Activated CD8-positive, alpha-beta memory T cell treated with anti-CD3 and anti-CD28 coated beads, Interleukin-2, amount 10 ng/mL, durations not matched to agents 7 days and 5 days (primary cell): ENCODE measurements around the gene MRPL34. TPM values are rescaled to one million over a fixed set of nuclear protein-coding genes. Genes with fewer than 3 reads are reported as not detected.

Source experiments
- ATAC-seq: fragments of 150-1000 bp; cut with Tn5 transposase; one replicate; pipeline ENCODE4 v1.10.0; 2021; ENCODE audit warnings: moderate library complexity
- CTCF ChIA-PET: fragments of 350-600 bp; sonication (Branson Sonifier 250); formaldehyde crosslinking; loops from one replicate; lab custom pipeline; 2021; ENCODE audit warnings: antibody characterized with exemption; lab: Charles Lee
- DNase-seq: peaks from one replicate; pipeline ENCODE4 v3.0.0-alpha.2; 2020
- H3K27ac Mint-ChIP-seq: one replicate; pipeline ENCODE4 v1.8.0; 2021; ENCODE audit warnings: mild to moderate bottlenecking, mixed read lengths
- H3K27me3 Mint-ChIP-seq: one replicate; pipeline ENCODE4 v1.8.0; 2021; ENCODE audit warnings: mixed read lengths
- H3K36me3 Mint-ChIP-seq: one replicate; pipeline ENCODE4 v1.8.0; 2021; ENCODE audit warnings: mild to moderate bottlenecking, mixed read lengths
- H3K4me1 Mint-ChIP-seq: one replicate; pipeline ENCODE4 v1.8.0; 2021; ENCODE audit warnings: mixed read lengths
- H3K4me3 Mint-ChIP-seq: one replicate; pipeline ENCODE4 v1.8.0; 2021; ENCODE audit warnings: mild to moderate bottlenecking, moderate library complexity, mixed read lengths
- H3K9me3 Mint-ChIP-seq: one replicate; pipeline ENCODE4 v1.8.0; 2022; ENCODE audit warnings: low read depth, mixed read lengths
- total RNA-seq, 2 experiments: library from RNA; stranded (reverse); gene quantifications; one replicate each; pipeline ENCODE4 v1.2.3, GENCODE V29; 2021

The MRPL34 gene
- total RNA-seq, 2 experiments from 2014 or later = 94.7 to 115 TPM

DNA sequence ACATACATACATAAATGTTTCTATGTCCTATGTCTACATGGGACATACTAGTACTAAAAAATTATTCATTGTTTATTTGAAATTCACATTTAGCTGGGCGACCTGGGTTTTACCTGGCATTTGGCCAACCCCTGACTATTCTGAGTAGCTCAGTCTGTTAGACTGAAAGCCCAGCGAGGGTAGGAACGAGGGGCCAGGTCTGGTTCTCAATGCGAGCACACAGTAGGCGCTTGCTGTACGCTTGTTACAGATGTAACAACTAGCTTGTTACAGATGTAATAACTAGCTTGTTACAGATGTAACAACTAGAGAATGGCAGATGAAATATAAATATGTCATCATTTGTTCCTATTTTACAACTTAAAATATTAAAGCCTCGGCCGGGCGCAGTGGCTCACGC, 29.9 kb downstream of the MRPL34 start:
- Mint-ChIP-seq H3K27me3 (peaks cover 4% of the 10 kb centered on the region), H3K36me3 (peaks cover 8% of the 10 kb centered on the region), H3K4me3 (no peak overlapping the region), H3K9me3 (no peaks in the 10 kb centered on the region), H3K4me1 (peaks cover 42% of the 10 kb centered on the region), H3K27ac (no peak overlapping the region)
- CTCF ChIA-PET = interaction anchor here (0.8 to 2.8 kb wide), 14 partner anchors 9 to 160 kb away, joined by 3 to 16 read pairs (median 4); partner anchors contain the start of genes ABHD8, BABAM1, BST2 and DDA1
- ATAC-seq = no peak
- DNase-seq = no peak

DNA sequence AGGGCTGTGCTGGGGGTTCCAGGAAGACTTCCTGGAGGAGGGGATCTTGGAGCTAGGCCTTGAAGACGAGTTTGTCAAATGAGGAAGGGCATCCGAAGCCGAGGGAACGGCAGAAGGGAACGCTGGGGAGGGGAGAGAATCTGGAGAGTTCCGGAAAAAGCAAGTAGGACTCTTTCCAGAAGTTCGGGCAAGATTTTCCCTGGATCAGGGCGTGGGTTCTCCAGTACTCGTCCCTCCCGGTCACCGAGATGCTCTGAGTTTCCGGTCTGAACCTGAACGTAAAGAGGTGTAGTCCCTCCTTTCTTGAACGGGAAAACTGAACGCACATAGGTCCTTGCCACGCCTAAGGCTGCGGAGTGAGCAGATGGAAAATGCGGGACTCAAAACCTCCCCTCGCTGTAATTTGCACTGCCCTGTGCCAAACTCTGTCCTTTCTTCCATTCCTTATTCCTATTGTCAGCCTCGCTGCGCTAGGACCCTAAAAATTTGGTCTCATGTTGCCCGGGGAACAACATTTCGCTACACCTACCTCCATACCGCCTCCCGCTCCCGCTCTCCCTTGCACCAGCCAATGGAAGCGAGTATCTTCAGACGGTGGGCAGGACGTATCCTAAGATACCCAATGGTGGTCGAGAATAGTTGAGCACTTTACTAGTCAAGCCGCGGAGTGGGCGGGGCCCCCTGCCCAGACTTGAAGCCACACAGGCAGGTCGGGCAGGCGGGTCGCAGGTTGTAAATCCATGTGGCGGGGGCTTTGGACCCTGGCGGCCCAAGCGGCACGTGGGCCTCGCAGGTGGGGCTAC, 31.4 kb downstream of the MRPL34 start, which contains the start of gene GTPBP3:
TSS of gene GTPBP3 (plus strand) at position 682 of the 803 bp plus-strand sequence. CDS start at position 741, 59 bp downstream.
- DNase-seq (peak; percentile 99), ATAC-seq (peak; percentile 89)
- CTCF ChIA-PET = interaction anchor here (0.8 to 2.8 kb wide), 7 partner anchors 8 to 70 kb away, joined by 3 to 16 read pairs (median 6); partner anchors contain the start of genes BABAM1, DDA1 and MRPL34
- Mint-ChIP-seq H3K27ac (peak within 1 kb of the TSS; percentile 92), H3K9me3 (no peaks in the 10 kb centered on the region), H3K36me3 (peaks cover 8% of the 10 kb centered on the region), H3K4me1 (peaks cover 42% of the 10 kb centered on the region), H3K27me3 (no peaks in the 10 kb centered on the region), H3K4me3 (peak within 1 kb of the TSS; percentile 90)

DNA sequence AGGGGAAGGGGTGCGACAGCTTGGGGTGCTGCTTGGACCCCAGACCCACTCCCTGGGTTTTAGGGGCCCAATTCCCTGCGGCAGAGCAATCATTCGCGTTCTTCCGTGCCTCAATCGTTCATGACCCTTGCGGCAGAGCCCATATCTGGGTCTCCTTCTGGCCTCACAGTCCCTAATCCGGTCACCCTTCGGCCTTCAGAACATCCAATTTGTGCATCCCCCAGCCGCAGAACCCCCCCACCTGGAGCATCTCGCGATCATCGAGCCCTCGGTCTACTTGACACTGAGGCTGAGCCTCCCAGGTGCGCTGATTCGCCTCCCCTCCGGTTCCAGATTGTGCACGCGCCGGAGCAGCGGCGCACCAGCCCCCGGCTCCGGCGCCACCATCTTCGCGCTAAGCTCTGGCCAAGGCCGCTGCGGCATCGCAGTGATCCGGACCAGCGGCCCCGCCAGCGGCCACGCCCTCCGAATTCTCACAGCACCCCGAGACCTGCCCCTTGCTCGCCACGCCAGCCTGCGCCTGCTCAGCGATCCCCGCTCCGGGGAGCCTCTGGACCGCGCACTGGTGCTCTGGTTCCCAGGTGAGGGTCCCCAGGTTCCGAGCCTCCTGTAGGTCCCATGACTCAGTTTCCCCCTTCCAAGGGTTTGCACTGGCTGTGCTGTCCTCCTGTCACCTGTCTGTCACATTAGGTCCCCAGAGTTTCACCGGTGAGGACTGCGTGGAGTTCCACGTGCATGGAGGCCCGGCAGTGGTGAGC, 32.2 kb downstream of the MRPL34 start:
- CTCF ChIA-PET = interaction anchor here (1.1 to 2.8 kb wide), 5 partner anchors 10 to 53 kb away, joined by 3 to 7 read pairs (median 4); partner anchors contain the start of genes DDA1 and MRPL34
- ATAC-seq = no peak
- no peaks in the 10 kb centered on the region for H3K9me3 Mint-ChIP-seq
- peak; percentile 57 for DNase-seq
- H3K36me3 Mint-ChIP-seq = peaks cover 6% of the 10 kb centered on the region
- H3K4me1 Mint-ChIP-seq = peaks cover 40% of the 10 kb centered on the region
- no peaks in the 10 kb centered on the region for H3K27me3 Mint-ChIP-seq
- peak overlapping the region; percentile 90 for H3K4me3 Mint-ChIP-seq
- H3K27ac Mint-ChIP-seq = peak overlapping the region; percentile 92

DNA sequence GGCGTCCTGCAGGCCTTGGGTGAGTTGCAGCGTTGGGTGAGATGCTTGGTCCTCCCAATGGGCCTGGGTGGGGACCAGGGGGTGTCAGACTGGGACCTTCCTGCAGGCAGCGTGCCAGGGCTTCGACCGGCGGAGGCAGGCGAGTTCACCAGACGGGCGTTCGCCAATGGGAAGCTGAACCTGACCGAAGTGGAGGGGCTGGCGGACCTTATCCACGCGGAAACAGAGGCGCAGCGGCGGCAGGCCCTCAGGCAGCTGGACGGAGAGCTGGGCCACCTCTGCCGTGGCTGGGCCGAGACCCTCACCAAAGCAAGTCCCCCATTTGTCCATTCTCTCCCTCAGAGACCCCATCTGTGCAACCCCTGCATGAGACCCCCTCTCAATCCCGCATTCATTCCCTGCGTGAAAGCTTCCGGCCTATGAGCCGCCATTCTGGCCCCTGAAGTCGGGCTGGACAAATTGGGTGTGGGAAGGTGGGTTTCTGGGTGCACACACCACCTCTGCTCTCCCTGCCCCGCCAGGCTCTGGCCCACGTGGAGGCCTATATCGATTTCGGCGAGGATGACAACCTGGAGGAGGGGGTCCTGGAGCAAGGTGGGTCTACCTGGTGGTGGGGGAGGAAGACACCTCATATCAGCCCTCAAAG, 32.9 kb downstream of the MRPL34 start:
- Mint-ChIP-seq H3K27ac (peak overlapping the region; percentile 92), H3K4me3 (peak overlapping the region; percentile 90), H3K27me3 (no peaks in the 10 kb centered on the region), H3K4me1 (peaks cover 35% of the 10 kb centered on the region), H3K36me3 (peaks cover 4% of the 10 kb centered on the region), H3K9me3 (no peaks in the 10 kb centered on the region)
- no peak for ATAC-seq
- CTCF ChIA-PET = interaction anchor here (1.1 to 1.5 kb wide), 4 partner anchors 9 to 53 kb away, joined by 3 to 5 read pairs (median 4); partner anchors contain the start of gene MRPL34
- no peak for DNase-seq

DNA sequence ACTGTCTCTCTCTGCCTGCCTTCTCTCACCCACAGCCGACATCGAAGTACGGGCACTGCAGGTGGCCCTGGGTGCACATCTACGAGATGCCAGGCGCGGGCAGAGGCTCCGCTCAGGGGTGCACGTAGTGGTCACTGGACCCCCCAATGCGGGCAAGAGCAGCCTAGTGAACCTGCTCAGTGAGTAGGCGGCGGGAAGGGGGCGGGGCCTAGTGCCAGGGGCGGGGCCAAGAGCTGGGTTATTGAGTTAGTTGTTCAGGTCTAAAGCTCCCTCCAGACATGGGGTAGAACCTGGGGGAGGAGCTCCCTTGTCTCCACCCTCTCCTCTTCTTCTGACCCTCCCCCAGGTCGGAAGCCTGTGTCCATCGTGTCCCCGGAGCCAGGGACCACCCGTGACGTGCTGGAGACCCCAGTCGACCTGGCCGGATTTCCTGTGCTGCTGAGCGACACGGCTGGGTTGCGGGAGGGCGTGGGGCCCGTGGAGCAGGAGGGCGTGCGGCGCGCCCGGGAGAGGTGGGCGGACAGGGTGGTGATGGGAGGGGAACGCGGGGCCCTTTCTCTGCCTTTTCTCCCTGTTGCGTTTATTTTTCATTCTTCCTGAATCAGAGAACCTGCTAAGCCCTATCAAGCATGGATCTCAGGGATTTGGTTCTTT, 33.5 kb downstream of the MRPL34 start:
- DNase-seq (peak; percentile 72), ATAC-seq (no peak)
- no peaks in the 10 kb centered on the region for H3K27me3 Mint-ChIP-seq
- H3K36me3 Mint-ChIP-seq = peaks cover 2% of the 10 kb centered on the region
- H3K4me1 Mint-ChIP-seq = peaks cover 30% of the 10 kb centered on the region
- H3K27ac Mint-ChIP-seq = no peak overlapping the region
- CTCF ChIA-PET = interaction anchor here (1.1 to 1.5 kb wide), 4 partner anchors 9 to 52 kb away, joined by 3 to 5 read pairs (median 4); partner anchors contain the start of gene MRPL34
- peak overlapping the region; percentile 44 for H3K4me3 Mint-ChIP-seq
- H3K9me3 Mint-ChIP-seq = no peaks in the 10 kb centered on the region

DNA sequence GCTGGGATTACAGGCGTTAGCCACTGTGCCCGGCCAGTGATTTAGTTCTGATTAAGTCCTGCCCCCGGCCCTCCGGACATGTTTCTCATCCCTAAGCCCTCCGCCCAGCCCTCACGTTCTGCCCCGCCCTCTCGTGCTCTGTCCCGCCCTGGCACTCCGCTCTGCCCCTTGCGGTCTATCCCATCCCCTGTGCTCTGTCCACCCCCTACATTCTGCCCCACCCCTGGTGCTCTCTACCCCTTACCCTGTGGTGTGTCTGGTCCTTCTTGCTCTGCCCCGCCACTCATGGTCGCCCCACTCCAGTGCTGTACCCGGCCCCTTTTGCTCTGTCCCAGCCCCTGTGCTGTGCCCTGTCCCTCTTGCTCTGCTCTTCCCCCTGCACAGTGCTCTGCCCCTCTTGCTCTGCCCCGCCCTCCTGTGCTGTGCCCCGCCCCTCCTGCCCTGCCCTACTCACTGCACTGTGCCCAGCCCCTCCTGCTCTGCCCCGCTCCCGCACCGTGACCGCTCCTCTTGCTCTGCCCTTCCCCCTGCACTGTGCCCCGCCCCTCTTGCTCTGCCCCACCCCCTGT, 34.7 kb downstream of the MRPL34 start:
- H3K36me3 Mint-ChIP-seq = peaks cover 2% of the 10 kb centered on the region
- H3K4me3 Mint-ChIP-seq = no peak overlapping the region
- H3K4me1 Mint-ChIP-seq = peaks cover 23% of the 10 kb centered on the region
- CTCF ChIA-PET = no interaction called here
- H3K27ac Mint-ChIP-seq = no peak overlapping the region
- DNase-seq (no peak), ATAC-seq (no peak)
- no peaks in the 10 kb centered on the region for H3K27me3 Mint-ChIP-seq
- H3K9me3 Mint-ChIP-seq = no peaks in the 10 kb centered on the region

DNA sequence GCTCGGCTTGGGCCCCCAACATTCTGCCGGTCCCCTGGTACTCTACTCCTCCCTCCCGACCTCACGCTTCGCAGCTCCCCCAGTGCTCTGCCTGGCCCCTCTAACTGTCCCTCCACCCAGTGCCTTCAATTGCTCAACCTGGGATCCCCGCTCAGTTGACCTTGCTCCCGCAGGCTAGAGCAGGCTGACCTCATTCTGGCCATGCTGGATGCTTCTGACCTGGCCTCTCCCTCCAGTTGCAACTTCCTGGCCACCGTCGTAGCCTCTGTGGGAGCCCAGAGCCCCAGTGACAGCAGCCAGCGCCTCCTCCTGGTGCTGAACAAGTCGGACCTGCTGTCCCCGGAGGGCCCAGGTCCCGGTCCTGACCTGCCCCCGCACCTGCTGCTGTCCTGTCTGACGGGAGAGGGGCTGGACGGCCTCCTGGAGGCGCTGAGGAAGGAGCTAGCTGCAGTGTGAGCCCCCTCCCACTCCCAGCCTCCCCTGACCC, 35.2 kb downstream of the MRPL34 start:
- Mint-ChIP-seq H3K9me3 (no peaks in the 10 kb centered on the region), H3K4me1 (peaks cover 22% of the 10 kb centered on the region), H3K36me3 (peaks cover 2% of the 10 kb centered on the region), H3K4me3 (no peak overlapping the region), H3K27ac (no peak overlapping the region), H3K27me3 (no peaks in the 10 kb centered on the region)
- DNase-seq (no peak), ATAC-seq (no peak)
- CTCF ChIA-PET = no interaction called here

DNA sequence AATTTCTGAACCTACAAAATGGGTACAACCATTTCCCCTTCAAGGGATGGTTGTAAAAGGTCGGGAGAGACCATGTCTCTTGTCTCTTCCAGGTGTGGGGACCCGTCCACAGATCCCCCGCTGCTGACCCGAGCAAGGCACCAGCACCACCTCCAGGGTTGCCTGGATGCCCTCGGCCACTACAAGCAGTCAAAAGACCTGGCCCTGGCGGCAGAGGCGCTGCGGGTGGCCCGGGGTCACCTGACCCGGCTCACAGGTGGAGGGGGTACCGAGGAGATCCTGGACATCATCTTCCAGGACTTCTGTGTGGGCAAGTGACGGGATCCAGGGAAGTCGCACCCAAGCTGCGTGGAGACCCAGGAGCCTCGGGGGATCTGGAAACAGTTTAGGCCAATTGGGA, 35.7 kb downstream of the MRPL34 start:
- H3K4me1 Mint-ChIP-seq = peaks cover 24% of the 10 kb centered on the region
- H3K27ac Mint-ChIP-seq = no peak overlapping the region
- H3K4me3 Mint-ChIP-seq = no peak overlapping the region
- no peak for ATAC-seq
- DNase-seq = no peak
- H3K36me3 Mint-ChIP-seq = peaks cover 2% of the 10 kb centered on the region
- no peaks in the 10 kb centered on the region for H3K27me3 Mint-ChIP-seq
- no peaks in the 10 kb centered on the region for H3K9me3 Mint-ChIP-seq
- CTCF ChIA-PET = no interaction called here

DNA sequence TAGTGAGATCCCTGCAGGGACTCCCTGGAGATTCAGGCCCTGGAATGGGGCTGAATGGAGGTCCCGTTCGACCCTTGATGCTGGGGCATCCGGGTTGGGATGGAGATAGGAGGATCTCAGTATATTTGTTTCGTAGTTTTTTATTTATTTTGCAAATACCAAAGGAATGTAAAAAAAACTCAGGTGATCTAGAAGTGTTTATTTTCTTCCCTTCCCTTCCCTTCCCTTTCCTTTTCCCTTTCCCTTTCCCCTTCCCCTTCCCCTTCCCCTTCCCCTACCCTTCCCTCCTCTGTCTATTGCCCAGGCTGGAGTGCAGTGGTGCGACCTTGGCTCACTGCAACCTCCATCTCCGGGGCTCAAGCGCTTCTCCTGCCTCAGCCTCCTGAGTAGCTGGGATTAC, 36.2 kb downstream of the MRPL34 start:
- no peaks in the 10 kb centered on the region for H3K27me3 Mint-ChIP-seq
- peaks cover 2% of the 10 kb centered on the region for H3K36me3 Mint-ChIP-seq
- no peak for ATAC-seq
- no peak overlapping the region for H3K4me3 Mint-ChIP-seq
- CTCF ChIA-PET = interaction anchor here (0.6 to 2.5 kb wide), 2 partner anchors 44 to 125 kb away, joined by 3 to 9 read pairs; no protein-coding TSS in a partner anchor
- DNase-seq = no peak
- H3K9me3 Mint-ChIP-seq = no peaks in the 10 kb centered on the region
- H3K27ac Mint-ChIP-seq = no peak overlapping the region
- peaks cover 25% of the 10 kb centered on the region for H3K4me1 Mint-ChIP-seq

DNA sequence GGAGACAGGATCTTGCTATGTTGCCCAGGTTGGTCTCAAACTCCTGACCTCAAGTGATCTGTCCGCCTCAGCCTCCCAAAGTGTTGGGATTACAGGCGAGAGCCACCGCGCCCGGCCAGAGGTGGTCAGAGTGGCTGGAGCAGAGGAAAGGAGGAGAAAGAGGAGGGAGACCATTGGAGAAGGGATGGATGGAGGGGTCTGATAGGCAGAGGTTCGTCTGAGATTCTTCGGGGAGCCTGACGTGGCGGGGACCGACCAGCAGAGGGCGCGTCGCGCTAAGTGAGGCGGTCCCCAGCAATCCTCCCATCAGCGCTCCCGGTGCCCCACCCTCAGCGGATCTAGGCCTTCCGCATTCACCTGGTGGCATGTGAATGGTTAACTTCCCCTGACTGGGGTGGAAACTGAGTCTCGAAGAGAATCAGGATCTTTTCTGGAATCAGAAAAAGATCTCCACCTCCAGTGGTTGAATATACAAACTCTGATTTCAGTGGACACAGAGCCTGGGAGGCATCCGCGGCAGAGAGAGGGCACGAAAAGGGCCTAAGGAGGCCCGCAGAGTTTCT, 40.5 kb downstream of the MRPL34 start:
- H3K36me3 Mint-ChIP-seq = peaks cover 2% of the 10 kb centered on the region
- H3K27me3 Mint-ChIP-seq = peaks cover 25% of the 10 kb centered on the region
- H3K4me1 Mint-ChIP-seq = peaks cover 21% of the 10 kb centered on the region
- ATAC-seq (peak; percentile 96), DNase-seq (peak; percentile 84)
- no peak overlapping the region for H3K4me3 Mint-ChIP-seq
- H3K27ac Mint-ChIP-seq = peak overlapping the region; percentile 15
- CTCF ChIA-PET = interaction anchor here (0.7 to 1.9 kb wide), 10 partner anchors 12 to 98 kb away, joined by 3 to 11 read pairs (median 4); partner anchors contain the start of genes ANO8, BST2 and MVB12A
- no peaks in the 10 kb centered on the region for H3K9me3 Mint-ChIP-seq

DNA sequence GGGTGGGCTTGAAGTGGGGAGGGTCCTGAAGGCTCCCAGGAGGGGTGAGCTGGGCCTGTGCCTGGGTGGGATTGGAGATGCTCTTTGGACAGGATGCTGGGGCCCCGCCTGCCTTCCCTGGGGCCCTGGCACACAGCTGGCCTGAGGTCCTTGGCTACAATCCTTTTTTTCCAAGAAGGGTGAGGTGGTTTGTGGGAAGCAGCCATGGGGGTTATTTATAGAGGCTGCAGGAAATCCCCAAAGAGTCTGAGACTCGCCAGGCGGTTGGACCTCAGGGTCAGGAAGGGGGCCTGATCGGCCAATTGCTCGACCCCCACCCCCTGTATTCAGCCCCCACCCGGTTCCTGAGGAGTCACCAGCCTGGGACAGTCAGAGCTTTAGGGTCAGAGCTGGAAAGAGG, 41.7 kb downstream of the MRPL34 start:
- no peaks in the 10 kb centered on the region for H3K9me3 Mint-ChIP-seq
- H3K36me3 Mint-ChIP-seq = peaks cover 2% of the 10 kb centered on the region

More for the DNA sequence above, 41.7 kb downstream of the MRPL34 start:
- CTCF ChIA-PET = interaction anchor here (0.9 to 1.7 kb wide), 13 partner anchors 8 to 407 kb away, joined by 3 to 7 read pairs (median 4); partner anchors contain the start of gene BST2
- DNase-seq (no peak), ATAC-seq (no peak)
- peaks cover 30% of the 10 kb centered on the region for H3K4me1 Mint-ChIP-seq
- H3K4me3 Mint-ChIP-seq = no peak overlapping the region
- peaks cover 30% of the 10 kb centered on the region for H3K27me3 Mint-ChIP-seq
- no peak overlapping the region for H3K27ac Mint-ChIP-seq
